ENCODE measurements around the gene ADRM1.

DNA sequence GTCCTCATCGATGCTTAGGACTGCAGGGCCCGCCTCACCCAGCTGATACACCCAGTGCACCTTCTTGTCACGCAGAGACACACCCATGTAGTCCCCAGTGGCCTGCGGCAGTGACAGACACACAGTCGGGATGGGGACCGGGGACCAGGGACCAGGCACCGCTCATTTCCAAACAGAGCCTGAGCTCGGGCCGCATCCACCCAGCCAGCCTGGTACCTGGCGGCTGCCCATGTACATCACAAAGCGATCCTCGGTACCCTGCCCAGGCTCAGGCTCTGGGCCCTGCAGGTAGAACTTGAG lies 11.5 kb downstream of the ADRM1 start:
- TF ChIP-seq, protein P1, sequence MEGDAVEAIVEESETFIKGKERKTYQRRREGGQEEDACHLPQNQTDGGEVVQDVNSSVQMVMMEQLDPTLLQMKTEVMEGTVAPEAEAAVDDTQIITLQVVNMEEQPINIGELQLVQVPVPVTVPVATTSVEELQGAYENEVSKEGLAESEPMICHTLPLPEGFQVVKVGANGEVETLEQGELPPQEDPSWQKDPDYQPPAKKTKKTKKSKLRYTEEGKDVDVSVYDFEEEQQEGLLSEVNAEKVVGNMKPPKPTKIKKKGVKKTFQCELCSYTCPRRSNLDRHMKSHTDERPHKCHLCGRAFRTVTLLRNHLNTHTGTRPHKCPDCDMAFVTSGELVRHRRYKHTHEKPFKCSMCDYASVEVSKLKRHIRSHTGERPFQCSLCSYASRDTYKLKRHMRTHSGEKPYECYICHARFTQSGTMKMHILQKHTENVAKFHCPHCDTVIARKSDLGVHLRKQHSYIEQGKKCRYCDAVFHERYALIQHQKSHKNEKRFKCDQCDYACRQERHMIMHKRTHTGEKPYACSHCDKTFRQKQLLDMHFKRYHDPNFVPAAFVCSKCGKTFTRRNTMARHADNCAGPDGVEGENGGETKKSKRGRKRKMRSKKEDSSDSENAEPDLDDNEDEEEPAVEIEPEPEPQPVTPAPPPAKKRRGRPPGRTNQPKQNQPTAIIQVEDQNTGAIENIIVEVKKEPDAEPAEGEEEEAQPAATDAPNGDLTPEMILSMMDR (IDR thresholded peaks at IDR 0.05): no peak
- TF ChIP-seq EP300 (IDR thresholded peaks at IDR 0.05) (no peak), KDM1A (IDR thresholded peaks at IDR 0.05; ENCODE audit: low read depth) (no peak), ZSCAN20 (CRISPR knock-in tag; IDR thresholded peaks at IDR 0.05) (no peak), POLR2A (IDR thresholded peaks at IDR 0.05; ENCODE audit: low read length) (no peak)
